NB4 (cell line): ENCODE measurements around the gene FAM81B.
"Not testable (repeated sequence)": the region's sequence is repeated elsewhere in the genome, so short reads cannot be mapped to it uniquely, and the experiment has no call there.

Source experiments
- DNase-seq: peaks from one replicate; pipeline ENCODE4 v3.0.0; 2010; ENCODE audit warnings: low read depth
- H3K4me3 ChIP-seq: one replicate; pipeline ENCODE4 v1.5.1; 2011; ENCODE audit warnings: mild to moderate bottlenecking, low read depth, low read length, moderate library complexity
- MAX ChIP-seq: IDR thresholded peaks from 2 replicates; pipeline ENCODE4 v1.6.1; 2011; ENCODE audit warnings: low read depth, low read length
- MYC ChIP-seq: IDR thresholded peaks from 2 replicates; pipeline ENCODE4 v1.6.1; 2011; ENCODE audit warnings: low read depth, low read length
- POLR2A ChIP-seq: IDR thresholded peaks from 2 replicates; pipeline ENCODE4 v1.6.1; 2011; ENCODE audit warnings: mild to moderate bottlenecking; ENCODE audit not compliant: insufficient read length; ENCODE audit errors: extremely low read depth
- TF ChIP-seq, protein P1 (sequence below): IDR thresholded peaks from one replicate; pipeline ENCODE4 v1.5.1; 2012; ENCODE audit warnings: low read depth, low read length

Gene FAM81B

DNA sequence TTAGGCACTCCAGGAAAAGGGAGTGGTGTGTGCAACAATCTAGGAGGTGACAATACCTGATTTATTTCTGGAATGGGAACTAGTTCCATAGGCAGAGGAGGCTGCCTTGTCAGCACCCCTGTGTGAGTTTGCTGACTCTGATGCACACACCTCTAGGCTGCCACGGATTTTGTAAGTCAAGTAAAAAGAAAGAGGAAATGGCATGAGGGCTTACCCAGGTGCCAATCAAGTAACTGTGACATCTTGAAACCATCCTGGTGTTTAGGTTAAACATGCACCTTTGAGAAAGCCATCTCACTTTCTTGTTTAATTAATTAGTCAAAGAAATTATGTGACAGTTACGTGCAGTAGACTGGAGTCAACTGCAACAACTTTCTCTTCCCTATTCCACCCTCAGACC, 32.3 kb upstream of the FAM81B start:
- no peak for TF ChIP-seq POLR2A
- H3K4me3 ChIP-seq: no peak overlapping the region
- DNase-seq: peak; percentile 3

- DNase-seq: not testable (repeated sequence)
Observed at GRCh38 chr5:95360667-95361066, 30.5 kb upstream of the FAM81B start.

DNA sequence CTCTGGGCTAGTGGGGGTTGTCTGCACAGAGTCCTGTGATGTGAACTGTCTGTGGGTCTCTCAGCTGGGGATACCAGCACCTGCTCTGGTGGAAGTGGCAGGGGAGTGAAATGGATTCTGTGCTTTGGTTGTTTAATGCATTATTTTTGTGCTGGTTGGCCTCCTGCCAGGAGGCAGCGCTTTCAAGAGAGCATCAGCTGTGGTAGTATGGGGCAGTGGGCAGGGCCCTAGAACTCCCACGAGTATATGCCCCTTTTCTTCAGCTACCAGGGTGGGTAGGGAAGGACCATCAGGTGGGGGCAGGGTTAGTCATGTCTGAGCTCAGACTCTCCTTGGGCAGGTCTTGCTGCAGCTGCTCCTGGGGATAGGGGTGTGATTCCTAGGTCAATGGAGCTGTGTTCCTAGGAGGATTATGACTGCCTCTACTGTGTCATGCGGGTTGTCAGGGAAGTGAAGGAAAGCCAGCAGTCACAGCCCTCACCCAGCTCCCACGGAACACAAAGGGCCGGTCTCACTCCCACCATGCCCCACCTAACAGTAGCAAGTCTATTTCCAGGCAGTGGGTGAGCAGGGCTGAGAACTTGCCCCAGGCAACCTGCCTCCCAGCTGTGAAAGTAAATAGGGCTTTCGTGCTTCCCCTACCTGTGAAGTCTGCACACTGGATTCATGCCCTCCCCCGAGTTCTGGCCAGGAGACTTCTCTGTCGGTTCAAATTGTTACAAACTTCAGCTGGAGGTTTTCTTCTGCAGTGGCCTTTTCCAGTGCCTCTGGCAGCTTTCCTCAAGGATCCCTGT, 25.7 kb upstream of the FAM81B start:
- no peak for TF ChIP-seq POLR2A
- DNase-seq: no peak
- H3K4me3 ChIP-seq: no peak overlapping the region

More at GRCh38 chr5:95360667-95361066, 30.5 kb upstream of the FAM81B start:
- H3K4me3 ChIP-seq: not testable (repeated sequence)

- TF ChIP-seq POLR2A: no peak
- TF ChIP-seq, protein P1, sequence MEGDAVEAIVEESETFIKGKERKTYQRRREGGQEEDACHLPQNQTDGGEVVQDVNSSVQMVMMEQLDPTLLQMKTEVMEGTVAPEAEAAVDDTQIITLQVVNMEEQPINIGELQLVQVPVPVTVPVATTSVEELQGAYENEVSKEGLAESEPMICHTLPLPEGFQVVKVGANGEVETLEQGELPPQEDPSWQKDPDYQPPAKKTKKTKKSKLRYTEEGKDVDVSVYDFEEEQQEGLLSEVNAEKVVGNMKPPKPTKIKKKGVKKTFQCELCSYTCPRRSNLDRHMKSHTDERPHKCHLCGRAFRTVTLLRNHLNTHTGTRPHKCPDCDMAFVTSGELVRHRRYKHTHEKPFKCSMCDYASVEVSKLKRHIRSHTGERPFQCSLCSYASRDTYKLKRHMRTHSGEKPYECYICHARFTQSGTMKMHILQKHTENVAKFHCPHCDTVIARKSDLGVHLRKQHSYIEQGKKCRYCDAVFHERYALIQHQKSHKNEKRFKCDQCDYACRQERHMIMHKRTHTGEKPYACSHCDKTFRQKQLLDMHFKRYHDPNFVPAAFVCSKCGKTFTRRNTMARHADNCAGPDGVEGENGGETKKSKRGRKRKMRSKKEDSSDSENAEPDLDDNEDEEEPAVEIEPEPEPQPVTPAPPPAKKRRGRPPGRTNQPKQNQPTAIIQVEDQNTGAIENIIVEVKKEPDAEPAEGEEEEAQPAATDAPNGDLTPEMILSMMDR: no peak
- TF ChIP-seq MYC: no peak
- no peak for TF ChIP-seq MAX
- peak; percentile 73 for DNase-seq
Observed at GRCh38 chr5:95369782-95370181, 21.4 kb upstream of the FAM81B start.

GRCh38 chr5:95374061-95374460, 17.1 kb upstream of the FAM81B start:
- no peak for TF ChIP-seq POLR2A
- TF ChIP-seq, protein P1: no peak
- DNase-seq: no peak
- no peak overlapping the region for H3K4me3 ChIP-seq

More at GRCh38 chr5:95369782-95370181, 21.4 kb upstream of the FAM81B start:
- H3K4me3 ChIP-seq: no peak overlapping the region

DNA sequence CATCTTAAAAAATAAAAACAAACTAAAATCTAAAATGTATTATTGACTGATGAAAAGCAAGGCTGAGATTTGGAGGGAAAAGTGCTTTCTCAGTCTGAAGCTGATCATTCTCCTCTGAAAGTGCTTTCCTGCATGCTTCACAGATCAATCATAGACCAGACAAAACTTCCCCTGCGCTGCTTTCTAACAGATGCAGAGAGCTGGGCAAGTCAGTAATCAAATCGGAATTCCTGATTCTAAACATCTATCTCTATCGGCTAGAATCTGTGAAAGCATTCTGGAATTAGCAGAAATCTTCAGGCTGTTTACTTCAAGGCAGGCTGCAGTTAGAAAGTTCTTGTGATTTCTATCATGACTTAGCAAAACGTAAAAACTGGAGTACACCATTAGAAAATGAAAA, 15.6 kb upstream of the FAM81B start:
- DNase-seq: no peak
- no peak overlapping the region for H3K4me3 ChIP-seq
- TF ChIP-seq MAX: no peak
- TF ChIP-seq, protein P1: no peak
- TF ChIP-seq MYC: no peak
- no peak for TF ChIP-seq POLR2A

DNA sequence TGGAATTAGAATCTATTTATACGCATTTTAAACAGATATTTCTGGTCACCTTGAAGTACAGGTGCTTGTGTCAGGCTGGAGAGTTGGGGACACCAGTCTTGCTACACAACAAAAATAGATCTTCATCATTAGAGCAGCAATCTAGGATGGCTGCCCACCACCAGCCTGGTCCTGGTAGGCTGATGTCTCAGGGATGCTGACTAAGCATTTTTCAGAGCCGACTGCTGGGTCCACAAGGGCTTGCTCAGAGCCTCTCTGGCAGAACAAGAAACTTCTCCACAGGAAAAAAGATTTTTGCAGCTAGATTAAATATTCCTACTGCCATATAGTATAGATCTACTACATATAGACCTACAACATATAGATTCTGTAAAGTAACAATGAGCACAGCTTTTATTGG, 12.0 kb upstream of the FAM81B start:
- H3K4me3 ChIP-seq: no peak overlapping the region
- DNase-seq: no peak
- TF ChIP-seq MYC: no peak
- TF ChIP-seq, protein P1: no peak
- no peak for TF ChIP-seq MAX
- TF ChIP-seq POLR2A: no peak
